Measurements from ENCODE around the gene MRPL43. TPM values are rescaled to one million over a fixed set of nuclear protein-coding genes. Genes with fewer than 3 reads are reported as not detected.

Gene MRPL43
- total and polyA plus RNA-seq, 4 donors: 43.6 to 105 (median 84.5) TPM

GRCh38 chr10:100982916-100983830 lies 4.1 kb downstream of the MRPL43 start:
- H3K4me3 ChIP-seq: no peak overlapping the region
- TF ChIP-seq CTCF (IDR thresholded peaks at IDR 0.05; ENCODE audit: control extremely low read depth, extremely low read depth): no peak
- H3K9me3 ChIP-seq (ENCODE audit: control insufficient read depth in 4 of 4, insufficient read depth in 3 of 4, low read length in 3 of 4): no peaks in the 10 kb centered on the region
- no peak for DNase-seq
- H3K4me1 ChIP-seq (ENCODE audit: control insufficient read depth in 5 of 5, insufficient read depth in 5 of 5, low read length in 5 of 5): peaks cover 2 to 17% (median 10%) of the 10 kb centered on the region in 5 donors
- ATAC-seq (ENCODE audit: insufficient read depth, low FRiP score): no peak
- H3K27me3 ChIP-seq (ENCODE audit: control insufficient read depth in 3 of 3, insufficient read depth in 3 of 3, low read length in 2 of 3): no peaks in the 10 kb centered on the region
- WGBS, 2 donors: 93 to 94% methylated on average over 24 of the region's 24 CpGs
- peaks cover 3 to 34% (median 33%) of the 10 kb centered on the region in 4 donors for H3K36me3 ChIP-seq (ENCODE audit: control insufficient read depth in 4 of 4, insufficient read depth in 4 of 4, low read length in 4 of 4)
- no peak overlapping the region for H3K9ac ChIP-seq (ENCODE audit: insufficient read depth in 1 of 2, low read length in 2 of 2)
- no peak overlapping the region for H3K27ac ChIP-seq (ENCODE audit: low read depth in 1 of 2, low read length in 1 of 2)

GRCh38 chr10:100981178-100981772 lies 6.0 kb downstream of the MRPL43 start:
- no peaks in the 10 kb centered on the region for H3K27me3 ChIP-seq (ENCODE audit: control insufficient read depth in 3 of 3, insufficient read depth in 3 of 3, low read length in 2 of 3)
- WGBS, 2 donors: 88 to 94% methylated on average over 5 of the region's 5 CpGs
- no peak for TF ChIP-seq CTCF (IDR thresholded peaks at IDR 0.05; ENCODE audit: control extremely low read depth, extremely low read depth)
- DNase-seq (no peak), ATAC-seq (ENCODE audit: insufficient read depth, low FRiP score) (no peak)
- H3K36me3 ChIP-seq (ENCODE audit: control insufficient read depth in 4 of 4, insufficient read depth in 4 of 4, low read length in 4 of 4): peaks cover 3 to 38% (median 35%) of the 10 kb centered on the region in 4 donors
- H3K4me1 ChIP-seq (ENCODE audit: control insufficient read depth in 5 of 5, insufficient read depth in 5 of 5, low read length in 5 of 5): peaks cover 0 to 4% (median 0%) of the 10 kb centered on the region in 5 donors
- H3K9me3 ChIP-seq (ENCODE audit: control insufficient read depth in 4 of 4, insufficient read depth in 3 of 4, low read length in 3 of 4): no peaks in the 10 kb centered on the region
- H3K9ac ChIP-seq (ENCODE audit: insufficient read depth in 1 of 2, low read length in 2 of 2): no peak overlapping the region
- no peak overlapping the region for H3K27ac ChIP-seq (ENCODE audit: low read depth in 1 of 2, low read length in 1 of 2)
- H3K4me3 ChIP-seq: no peak overlapping the region

GRCh38 chr10:100980711-100981110 lies 6.6 kb downstream of the MRPL43 start:
- no peaks in the 10 kb centered on the region for H3K27me3 ChIP-seq (ENCODE audit: control insufficient read depth in 3 of 3, insufficient read depth in 3 of 3, low read length in 2 of 3)
- H3K9ac ChIP-seq (ENCODE audit: insufficient read depth in 1 of 2, low read length in 2 of 2): no peak overlapping the region
- TF ChIP-seq CTCF (IDR thresholded peaks at IDR 0.05; ENCODE audit: control extremely low read depth, extremely low read depth): no peak
- no peaks in the 10 kb centered on the region for H3K4me1 ChIP-seq (ENCODE audit: control insufficient read depth in 5 of 5, insufficient read depth in 5 of 5, low read length in 5 of 5)
- no peaks in the 10 kb centered on the region for H3K9me3 ChIP-seq (ENCODE audit: control insufficient read depth in 4 of 4, insufficient read depth in 3 of 4, low read length in 3 of 4)
- H3K36me3 ChIP-seq (ENCODE audit: control insufficient read depth in 4 of 4, insufficient read depth in 4 of 4, low read length in 4 of 4): peaks cover 3 to 35% (median 31%) of the 10 kb centered on the region in 4 donors
- no peak overlapping the region for H3K27ac ChIP-seq (ENCODE audit: low read depth in 1 of 2, low read length in 1 of 2)
- WGBS, 2 donors: 94 to 99% methylated on average over 7 of the region's 7 CpGs
- DNase-seq: no peak
- ATAC-seq (ENCODE audit: insufficient read depth, low FRiP score): no peak
- no peak overlapping the region for H3K4me3 ChIP-seq
